GM12873 (cell line): ENCODE results near the gene NUDT1.

Experiments used
- TF ChIP-seq, protein P1 (sequence below): IDR thresholded peaks from 2 replicates; pipeline ENCODE4 v1.5.1; 2012; ENCODE audit warnings: low read depth, mild to moderate bottlenecking, moderate library complexity, low read length, control low read depth; ENCODE audit not compliant: insufficient read depth; ENCODE audit errors: missing control alignments

Gene NUDT1

DNA sequence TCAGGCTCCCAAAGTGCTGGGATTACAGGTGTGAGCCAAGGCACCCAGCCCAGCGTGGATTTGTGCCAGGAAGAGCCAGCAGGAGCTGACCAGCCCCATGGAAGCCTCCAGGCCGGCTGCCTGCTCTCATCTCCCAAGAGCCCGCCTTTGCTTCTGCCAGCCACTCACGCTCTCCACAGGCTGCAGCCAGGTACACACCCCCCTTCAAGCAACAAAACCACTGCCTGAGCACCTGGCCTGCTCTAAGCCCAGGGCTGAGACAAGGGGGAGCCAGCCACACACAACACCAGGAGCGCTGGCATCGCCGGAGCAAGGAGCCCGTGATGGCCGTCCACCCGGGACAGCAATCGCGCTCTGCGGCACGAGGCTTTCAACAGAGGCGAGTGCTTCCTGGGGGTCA, 43.8 kb upstream of the NUDT1 start:
- TF ChIP-seq, protein P1, sequence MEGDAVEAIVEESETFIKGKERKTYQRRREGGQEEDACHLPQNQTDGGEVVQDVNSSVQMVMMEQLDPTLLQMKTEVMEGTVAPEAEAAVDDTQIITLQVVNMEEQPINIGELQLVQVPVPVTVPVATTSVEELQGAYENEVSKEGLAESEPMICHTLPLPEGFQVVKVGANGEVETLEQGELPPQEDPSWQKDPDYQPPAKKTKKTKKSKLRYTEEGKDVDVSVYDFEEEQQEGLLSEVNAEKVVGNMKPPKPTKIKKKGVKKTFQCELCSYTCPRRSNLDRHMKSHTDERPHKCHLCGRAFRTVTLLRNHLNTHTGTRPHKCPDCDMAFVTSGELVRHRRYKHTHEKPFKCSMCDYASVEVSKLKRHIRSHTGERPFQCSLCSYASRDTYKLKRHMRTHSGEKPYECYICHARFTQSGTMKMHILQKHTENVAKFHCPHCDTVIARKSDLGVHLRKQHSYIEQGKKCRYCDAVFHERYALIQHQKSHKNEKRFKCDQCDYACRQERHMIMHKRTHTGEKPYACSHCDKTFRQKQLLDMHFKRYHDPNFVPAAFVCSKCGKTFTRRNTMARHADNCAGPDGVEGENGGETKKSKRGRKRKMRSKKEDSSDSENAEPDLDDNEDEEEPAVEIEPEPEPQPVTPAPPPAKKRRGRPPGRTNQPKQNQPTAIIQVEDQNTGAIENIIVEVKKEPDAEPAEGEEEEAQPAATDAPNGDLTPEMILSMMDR: no peak

DNA sequence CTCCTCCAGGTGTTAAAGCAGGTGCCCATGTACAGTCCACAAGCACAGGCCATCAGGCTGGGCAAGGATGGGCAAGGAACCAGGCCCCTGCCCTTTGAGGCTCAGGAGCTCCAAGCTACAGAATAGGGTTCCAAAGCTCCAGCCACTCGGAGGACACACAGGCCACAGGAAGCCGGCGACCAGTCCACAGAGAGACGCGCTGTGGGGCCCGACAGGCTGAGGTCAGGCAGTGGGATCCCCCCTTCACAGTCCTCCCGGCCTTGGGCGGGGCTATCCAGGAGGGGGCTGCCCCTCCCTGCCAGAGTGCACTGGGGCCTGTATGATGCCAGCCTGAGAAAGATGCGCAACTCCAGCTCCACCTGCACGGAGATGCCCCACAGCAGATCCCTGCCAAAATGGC, 43.3 kb upstream of the NUDT1 start:
- TF ChIP-seq, protein P1: no peak

DNA sequence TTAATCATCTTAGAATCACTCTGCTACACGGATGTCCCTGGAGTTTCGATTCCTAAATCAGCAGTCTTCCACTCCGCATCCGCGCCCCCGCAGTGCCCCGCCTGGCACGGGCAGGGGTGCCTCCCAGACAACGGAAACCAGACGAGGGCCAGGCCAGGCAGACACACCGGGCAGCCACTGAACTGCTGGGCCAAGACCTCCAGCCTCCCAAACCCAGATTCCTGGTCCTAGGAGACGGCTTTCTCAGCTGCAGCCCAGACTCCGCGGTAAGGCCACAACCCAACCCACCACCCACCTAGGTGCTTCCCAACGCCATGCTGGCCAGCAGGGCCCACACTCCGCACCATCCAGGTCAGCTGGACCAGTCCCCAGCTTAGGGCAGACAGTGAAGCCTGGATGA, 42.5 kb upstream of the NUDT1 start:
- TF ChIP-seq, protein P1: no peak

DNA sequence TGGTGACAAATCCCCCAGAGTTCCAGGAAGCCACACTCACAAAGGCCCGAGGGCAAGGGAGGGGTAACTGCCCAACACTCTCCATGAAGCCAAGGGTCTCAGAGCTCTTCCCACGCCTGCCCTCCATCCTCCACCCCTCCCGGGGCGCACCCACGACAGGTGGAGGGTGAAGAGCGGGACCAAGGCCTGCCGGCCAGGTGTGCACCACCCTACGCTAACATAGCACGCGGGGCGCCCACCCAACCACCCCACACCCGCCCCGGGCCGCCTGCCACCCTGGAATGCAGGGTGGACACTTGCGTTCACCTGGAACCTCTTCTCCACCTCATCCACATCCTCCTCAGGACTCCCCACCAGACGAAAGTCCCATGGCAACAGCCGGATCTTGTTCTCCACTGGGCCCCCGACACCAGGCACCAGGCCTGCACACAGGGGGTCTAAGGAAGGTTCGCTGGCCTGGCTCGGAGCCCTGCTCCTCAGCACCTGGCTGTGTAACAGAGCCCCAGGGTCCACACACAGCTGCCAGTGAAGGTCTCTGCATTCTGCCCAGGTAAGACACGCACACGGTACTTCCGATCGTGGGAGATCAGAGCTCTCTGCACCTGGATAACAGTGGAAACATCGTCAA, 42.0 kb upstream of the NUDT1 start:
- TF ChIP-seq, protein P1: no peak

DNA sequence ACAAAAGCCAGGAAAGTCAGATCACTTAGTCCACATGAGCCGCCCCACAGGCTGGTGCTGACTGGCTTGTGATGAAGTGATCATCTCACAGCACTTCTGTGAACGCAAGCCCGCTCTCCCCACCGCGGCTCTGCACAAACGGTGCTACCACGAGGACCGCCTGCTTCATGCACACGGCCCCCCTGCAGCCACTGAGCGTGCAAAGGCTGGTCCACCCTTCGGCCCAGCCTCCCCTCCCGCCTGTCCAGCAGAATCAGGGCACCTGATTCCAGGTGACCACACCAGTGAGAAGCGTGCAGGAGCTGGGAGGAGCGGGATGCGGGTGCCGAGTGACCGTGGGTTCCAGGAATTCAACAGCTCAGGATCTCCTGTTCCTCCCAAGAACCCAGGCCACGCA, 41.4 kb upstream of the NUDT1 start:
- TF ChIP-seq, protein P1: no peak

DNA sequence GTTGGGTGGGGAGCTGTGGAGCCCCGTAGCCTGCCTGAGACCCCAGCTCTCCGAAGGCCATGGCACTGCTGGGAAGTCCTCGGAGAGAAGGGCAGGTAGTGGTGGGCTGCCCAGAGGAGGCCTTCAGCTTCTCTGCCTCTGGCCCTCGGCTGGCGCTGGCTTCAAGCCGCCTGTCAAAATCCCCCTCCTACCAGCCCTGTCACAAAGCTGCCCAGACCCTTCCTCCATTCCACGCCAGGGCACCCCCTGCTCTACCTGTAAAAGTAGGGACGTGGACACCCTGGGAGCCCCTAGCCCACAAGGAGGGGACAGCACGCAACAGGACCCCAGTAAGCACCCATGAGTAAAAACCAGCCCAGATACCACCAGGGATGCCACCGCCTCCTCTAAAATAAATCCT, 40.9 kb upstream of the NUDT1 start:
- TF ChIP-seq, protein P1: no peak

DNA sequence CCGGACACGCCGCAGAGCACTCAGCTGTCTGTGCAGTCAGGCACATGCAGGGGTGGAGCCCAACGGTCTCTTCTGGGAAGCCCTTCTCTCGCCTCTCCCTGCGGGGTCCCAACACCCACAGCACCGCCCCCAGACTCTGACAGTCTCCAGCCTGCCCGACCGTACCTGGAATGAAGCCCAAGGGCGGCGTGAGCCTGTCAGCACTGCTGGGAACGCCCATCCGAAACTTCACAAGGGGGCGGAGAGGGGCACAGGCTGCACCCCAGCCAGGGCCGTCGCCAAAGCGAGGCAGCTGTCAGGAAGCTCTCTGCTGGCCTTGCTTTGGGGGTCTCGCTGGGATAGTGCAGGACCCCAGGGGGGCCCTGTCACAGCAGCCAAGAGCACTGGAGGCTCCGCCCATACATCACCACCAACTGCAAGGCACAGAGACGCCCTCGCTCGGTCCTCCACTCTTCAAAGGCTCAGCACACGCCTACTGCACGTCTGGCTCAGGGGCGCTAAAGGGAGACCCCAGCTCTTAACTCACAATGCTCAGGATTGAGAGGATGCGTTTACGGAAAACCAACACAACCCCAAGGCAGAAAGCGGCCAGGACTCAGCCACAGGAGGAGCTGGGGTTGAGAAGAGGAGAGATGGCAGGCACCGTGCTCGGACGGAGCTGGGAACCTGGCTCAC, 40.2 kb upstream of the NUDT1 start:
- TF ChIP-seq, protein P1: no peak
